Breast epithelium (tissue), 3 donors: Measurements from ENCODE around the gene MAP4.

Experiments
- POLR2AphosphoS5 ChIP-seq, 3 donors: sonication (generic); formaldehyde crosslinking; IDR thresholded peaks; one replicate each; pipeline ENCODE4 v1.6.1; 2017; ENCODE audit warnings: antibody characterized with exemption in 3 of 3
- TF ChIP-seq, protein P1 (sequence below), 3 donors: fragments of 450-650 bp; IDR thresholded peaks; one replicate each; pipeline ENCODE4 v1.5.1; 2016 to 2017; ENCODE audit warnings: antibody characterized with exemption in 3 of 3, mild to moderate bottlenecking in 3 of 3, moderate library complexity in 3 of 3

DNA sequence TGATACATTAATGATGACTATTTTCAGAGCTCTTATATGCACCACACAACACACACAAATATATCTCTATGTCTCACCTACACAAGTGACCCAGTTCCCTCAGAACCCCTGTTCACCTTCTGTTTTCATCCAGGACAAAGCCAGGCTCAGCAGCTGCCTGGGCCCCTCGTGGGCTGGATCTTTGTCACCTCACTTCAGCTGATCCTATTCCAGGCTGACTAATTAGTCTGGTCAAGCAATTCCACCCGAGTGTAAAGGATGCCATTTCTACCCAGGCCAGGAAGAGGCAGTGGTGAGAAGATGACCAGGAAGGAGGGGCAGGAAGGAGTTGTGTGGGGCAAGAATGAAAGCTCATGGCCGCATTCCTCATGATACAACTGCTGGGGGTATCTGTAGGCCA, 151.0 kb downstream of the MAP4 start:
- TF ChIP-seq POLR2AphosphoS5 (IDR thresholded peaks at IDR 0.05): no peak
- TF ChIP-seq, protein P1, sequence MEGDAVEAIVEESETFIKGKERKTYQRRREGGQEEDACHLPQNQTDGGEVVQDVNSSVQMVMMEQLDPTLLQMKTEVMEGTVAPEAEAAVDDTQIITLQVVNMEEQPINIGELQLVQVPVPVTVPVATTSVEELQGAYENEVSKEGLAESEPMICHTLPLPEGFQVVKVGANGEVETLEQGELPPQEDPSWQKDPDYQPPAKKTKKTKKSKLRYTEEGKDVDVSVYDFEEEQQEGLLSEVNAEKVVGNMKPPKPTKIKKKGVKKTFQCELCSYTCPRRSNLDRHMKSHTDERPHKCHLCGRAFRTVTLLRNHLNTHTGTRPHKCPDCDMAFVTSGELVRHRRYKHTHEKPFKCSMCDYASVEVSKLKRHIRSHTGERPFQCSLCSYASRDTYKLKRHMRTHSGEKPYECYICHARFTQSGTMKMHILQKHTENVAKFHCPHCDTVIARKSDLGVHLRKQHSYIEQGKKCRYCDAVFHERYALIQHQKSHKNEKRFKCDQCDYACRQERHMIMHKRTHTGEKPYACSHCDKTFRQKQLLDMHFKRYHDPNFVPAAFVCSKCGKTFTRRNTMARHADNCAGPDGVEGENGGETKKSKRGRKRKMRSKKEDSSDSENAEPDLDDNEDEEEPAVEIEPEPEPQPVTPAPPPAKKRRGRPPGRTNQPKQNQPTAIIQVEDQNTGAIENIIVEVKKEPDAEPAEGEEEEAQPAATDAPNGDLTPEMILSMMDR (IDR thresholded peaks at IDR 0.05): no peak
